HG03460 (cell line): Measurements from ENCODE around the gene CRYGB.

Source experiments
- ATAC-seq: cut with Tn5 transposase; IDR thresholded peaks from one replicate; pipeline ENCODE4 v1.9.1; 2021; ENCODE audit not compliant: unreplicated experiment

The CRYGB gene

GRCh38 chr2:208146006-208146405, at the start of gene CRYGB:
TSS of gene CRYGB (minus strand) at chr2:208146158. CDS start at chr2:208146120, 38 bp downstream.
- ATAC-seq = no peak

GRCh38 chr2:208195531-208195930, 49.6 kb upstream of the CRYGB start:
- no peak for ATAC-seq

GRCh38 chr2:208192611-208193236, 46.8 kb upstream of the CRYGB start:
- ATAC-seq = no peak

- ATAC-seq = no peak
Measured at GRCh38 chr2:208189810-208190503, 44.0 kb upstream of the CRYGB start, which contains the start of gene C2orf80. TSS of gene C2orf80 (minus strand) at chr2:208190030. CDS start at chr2:208186986, 3,044 bp downstream.

- no peak for ATAC-seq
Measured at GRCh38 chr2:208189069-208189809, 43.3 kb upstream of the CRYGB start.

- ATAC-seq = no peak
Measured at GRCh38 chr2:208186893-208187292, 40.9 kb upstream of the CRYGB start.

- ATAC-seq = no peak
Measured at GRCh38 chr2:208186465-208186864, 40.5 kb upstream of the CRYGB start.

GRCh38 chr2:208183972-208184705, 38.2 kb upstream of the CRYGB start:
- no peak for ATAC-seq

GRCh38 chr2:208183526-208183925, 37.6 kb upstream of the CRYGB start:
- no peak for ATAC-seq

- ATAC-seq = no peak
Measured at GRCh38 chr2:208182835-208183234, 36.9 kb upstream of the CRYGB start.

- ATAC-seq = no peak
Measured at GRCh38 chr2:208179028-208179609, 33.2 kb upstream of the CRYGB start.

GRCh38 chr2:208175840-208176153, 29.8 kb upstream of the CRYGB start:
- no peak for ATAC-seq

- peak; percentile 99 for ATAC-seq
Measured at GRCh38 chr2:208175069-208175839, 29.3 kb upstream of the CRYGB start.

GRCh38 chr2:208174144-208174543, 28.2 kb upstream of the CRYGB start:
- no peak for ATAC-seq

- ATAC-seq = no peak
Measured at GRCh38 chr2:208172125-208172524, 26.2 kb upstream of the CRYGB start.

GRCh38 chr2:208164951-208165755, 19.2 kb upstream of the CRYGB start:
- ATAC-seq = no peak

GRCh38 chr2:208163489-208163888, 17.5 kb upstream of the CRYGB start, which contains the start of gene CRYGA:
TSS of gene CRYGA (minus strand) at chr2:208163589. CDS start at chr2:208163556, 33 bp downstream.
- ATAC-seq = no peak

- no peak for ATAC-seq
Measured at GRCh38 chr2:208156439-208156838, 10.5 kb upstream of the CRYGB start.

- no peak for ATAC-seq
Measured at GRCh38 chr2:208153156-208153555, 7.2 kb upstream of the CRYGB start.
